HEK293 (cell line): Measurements from ENCODE around the gene GP1BB.

Experiments
- CTCF ChIP-seq: fragments of 450-650 bp; formaldehyde crosslinking; IDR thresholded peaks from 2 replicates; pipeline ENCODE4 v1.5.1; 2016; ENCODE audit warnings: missing biosample characterization, missing genetic modification characterization
- SETDB1 ChIP-seq: IDR thresholded peaks from one replicate; pipeline ENCODE4 v1.6.1; 2017; ENCODE audit warnings: mild to moderate bottlenecking, low read length, moderate library complexity, mixed read lengths; ENCODE audit not compliant: insufficient read length
- TCF7L2 ChIP-seq: IDR thresholded peaks from 2 replicates; pipeline ENCODE4 v1.6.1; 2011; ENCODE audit warnings: low read depth, mild to moderate bottlenecking, inconsistent platforms, low read length, moderate library complexity, borderline replicate concordance
- ZBTB21 ChIP-seq: fragments of 450-650 bp; formaldehyde crosslinking; IDR thresholded peaks from 2 replicates; pipeline ENCODE4 v1.5.1; 2017; ENCODE audit warnings: missing biosample characterization, missing genetic modification characterization
- ZNF274 ChIP-seq, 2 experiments: fragments of 200-500 bp in 1 of 2; fragments of 450-650 bp in 1 of 2; sonication (Bioruptor generic) in 1 of 2; formaldehyde crosslinking in 1 of 2; IDR thresholded peaks; 2 replicates each; pipeline versions ENCODE4 v1.5.1 to v1.6.1; 2014 to 2016; ENCODE audit warnings: borderline replicate concordance in 1 of 2, inconsistent platforms in 1 of 2, low read length in 1 of 2, missing biosample characterization in 1 of 2, missing genetic modification characterization in 1 of 2
- ZNF292 ChIP-seq: fragments of 450-650 bp; formaldehyde crosslinking; IDR thresholded peaks from 2 replicates; pipeline ENCODE4 v1.5.1; 2016; ENCODE audit warnings: low read depth, missing biosample characterization, missing genetic modification characterization, borderline replicate concordance
- ZNF302 ChIP-seq: fragments of 450-650 bp; formaldehyde crosslinking; IDR thresholded peaks from 2 replicates; pipeline ENCODE4 v1.5.1; 2016; ENCODE audit warnings: missing biosample characterization, missing genetic modification characterization, low read depth
- ZNF621 ChIP-seq: fragments of 450-650 bp; formaldehyde crosslinking; IDR thresholded peaks from 2 replicates; pipeline ENCODE4 v1.5.1; 2017; ENCODE audit warnings: missing biosample characterization, missing genetic modification characterization
- ZNF747 ChIP-seq: fragments of 450-650 bp; formaldehyde crosslinking; IDR thresholded peaks from 2 replicates; pipeline ENCODE4 v1.5.1; 2016; ENCODE audit warnings: missing biosample characterization, missing genetic modification characterization

GRCh38 chr22:19766511-19767426 lies 43.4 kb downstream of the GP1BB start:
- TF ChIP-seq CTCF (tag by site-specific recombination): no peak
- TF ChIP-seq ZNF302 (tag by site-specific recombination): no peak
- no peak for TF ChIP-seq ZNF292
- TF ChIP-seq ZNF747 (tag by site-specific recombination): no peak
- TF ChIP-seq ZNF274 (IDR thresholded peaks at IDR 0.05; ENCODE audit: low read length): no peak
- TF ChIP-seq ZNF274 (tag by site-specific recombination; IDR thresholded peaks at IDR 0.05; ENCODE audit: borderline replicate concordance): no peak
- no peak for TF ChIP-seq SETDB1
- TF ChIP-seq TCF7L2: no peak
- TF ChIP-seq ZNF621 (tag by site-specific recombination): no peak
- no peak for TF ChIP-seq ZBTB21 (tag by site-specific recombination)
